ENCODE data around the gene RPTOR.
"Not testable (repeated sequence)": the region's sequence is repeated elsewhere in the genome, so short reads cannot be mapped to it uniquely, and the experiment has no call there.

The RPTOR gene

GRCh38 chr17:80799538-80800480 is 255.2 kb downstream of the RPTOR start:
- no peak for DNase-seq (ENCODE audit: low spot score)

DNA sequence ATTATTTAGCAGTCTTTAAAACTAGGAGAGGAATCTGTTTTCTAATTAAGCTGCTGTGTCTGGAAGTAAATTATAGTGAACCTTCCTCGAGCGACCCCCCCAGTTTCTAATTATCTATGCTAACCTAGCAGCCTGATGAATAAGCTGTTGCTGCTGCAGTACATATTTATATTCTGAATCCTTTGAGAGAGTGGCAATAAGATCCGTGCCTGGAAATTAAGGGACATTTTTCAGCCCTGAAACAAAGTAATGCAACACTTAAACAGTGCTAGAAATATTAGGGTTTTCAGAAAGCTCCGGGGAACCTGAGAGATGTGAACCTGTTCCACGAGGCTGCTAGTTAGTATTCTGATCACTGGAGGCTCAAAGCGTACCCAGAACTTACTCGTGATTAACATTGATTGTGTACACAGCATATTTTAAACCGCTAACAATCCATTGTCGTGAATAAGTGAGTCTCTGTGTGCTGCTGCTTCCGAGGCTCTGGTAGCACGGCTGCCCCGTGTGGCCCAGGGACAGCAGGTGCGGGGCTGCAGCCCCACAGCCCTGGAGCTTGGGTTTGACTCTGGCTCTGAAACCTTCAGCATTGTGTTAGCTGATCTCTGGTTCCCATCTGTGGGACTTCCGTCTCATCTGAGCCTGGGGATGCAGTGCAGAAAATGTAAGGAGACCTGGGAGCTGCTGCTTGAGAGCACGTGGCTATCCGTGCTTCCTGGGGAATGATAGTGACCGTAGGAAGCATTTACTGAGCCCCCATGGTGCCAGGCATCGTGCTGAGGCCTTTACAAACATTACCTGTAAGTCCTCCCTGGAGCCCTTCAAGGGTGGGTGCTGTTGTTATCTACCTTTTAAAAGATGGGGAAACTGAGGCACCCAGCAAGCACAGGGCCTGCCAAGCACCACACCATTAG is 256.1 kb downstream of the RPTOR start:
- peak; percentile 42 for DNase-seq (ENCODE audit: low spot score)

DNA sequence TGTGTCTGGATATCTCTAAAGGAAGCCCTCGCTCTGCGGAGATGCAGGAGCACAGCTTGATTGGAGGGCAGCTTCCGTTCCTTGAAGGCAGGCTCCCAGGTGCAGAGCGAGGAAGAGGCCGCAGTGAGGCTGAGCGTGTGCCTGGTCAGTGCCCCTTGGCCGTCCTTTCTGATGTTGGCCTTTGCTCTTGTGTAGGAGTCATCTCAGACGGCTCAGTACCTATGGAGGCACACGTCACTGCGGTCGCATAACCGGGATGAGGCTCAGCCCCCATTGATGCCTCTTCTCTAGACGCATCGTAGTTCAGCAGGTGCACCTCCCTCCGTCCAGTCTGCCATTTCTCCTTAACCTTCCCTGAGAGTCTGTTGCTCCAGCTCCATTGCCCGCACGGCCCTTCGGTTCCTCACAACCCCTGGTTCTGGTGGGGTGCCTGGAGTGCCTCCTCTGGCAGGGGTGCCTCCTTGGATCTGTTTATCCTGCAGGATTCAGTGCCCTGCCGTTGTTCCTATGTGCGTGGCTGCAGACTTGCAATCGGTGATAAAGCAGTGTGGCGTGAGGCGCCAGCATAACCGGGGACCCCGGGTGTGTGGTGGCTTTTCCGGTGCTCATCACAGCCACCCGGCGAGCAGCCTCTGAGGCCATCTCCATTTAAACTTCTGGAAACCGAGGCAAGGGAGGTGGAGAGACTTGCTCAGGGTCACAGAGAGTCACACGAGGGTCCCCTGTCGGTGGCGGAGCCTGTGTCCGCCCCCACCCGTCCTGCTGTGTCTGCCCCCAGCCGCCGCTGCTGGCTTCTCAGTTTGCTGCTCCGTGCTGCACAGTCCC is 258.2 kb downstream of the RPTOR start:
- no peak for DNase-seq (ENCODE audit: low spot score)

DNA sequence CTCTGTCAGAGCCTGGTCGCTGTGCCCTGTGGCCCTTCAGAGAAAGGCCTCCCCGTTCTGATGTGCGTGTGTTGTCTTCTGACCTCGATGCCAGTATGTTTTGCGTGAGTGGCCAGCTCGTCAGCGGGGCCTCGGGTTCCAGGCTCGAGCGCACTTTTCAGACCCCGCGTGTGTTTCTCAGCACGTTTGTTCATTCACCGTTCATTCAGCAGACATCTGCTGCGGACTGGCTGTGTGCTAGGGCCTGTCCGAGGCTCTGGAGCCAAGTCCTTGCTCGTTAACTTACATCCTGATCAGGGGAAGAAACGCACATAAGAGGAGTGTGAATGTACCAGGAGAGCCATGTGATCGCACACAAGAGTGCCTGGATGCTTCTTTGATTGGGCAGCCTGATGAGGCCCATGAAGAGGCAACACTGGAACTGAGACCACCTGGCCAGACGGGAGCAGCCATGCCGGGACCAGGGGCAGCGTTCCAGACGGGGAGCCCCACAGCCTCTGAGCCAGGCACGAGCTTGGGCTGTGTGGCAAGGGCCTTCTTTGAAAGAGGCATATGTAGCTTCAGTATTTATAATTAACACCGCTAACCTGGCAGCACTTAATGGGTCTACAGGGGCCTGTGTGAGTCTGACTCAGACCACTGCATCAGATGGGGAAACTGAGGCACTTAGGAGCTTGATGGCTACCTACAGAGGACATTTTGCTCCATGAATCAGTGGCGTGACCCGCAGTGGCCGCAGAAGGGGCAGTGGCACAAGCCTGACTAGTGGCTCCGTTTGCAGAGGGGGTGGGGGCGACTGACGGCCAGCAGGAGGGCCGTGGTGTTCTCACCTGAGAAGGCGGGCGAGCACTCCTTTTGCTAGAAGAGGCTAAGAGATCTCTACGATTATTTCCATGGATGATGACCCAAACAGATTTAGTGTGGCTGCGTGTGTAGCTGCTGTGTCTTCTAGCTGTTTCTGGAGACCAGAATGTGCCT is 259.1 kb downstream of the RPTOR start:
- DNase-seq (ENCODE audit: low spot score) = no peak

- DNase-seq (ENCODE audit: low spot score) = no peak
Observed at GRCh38 chr17:80804466-80804865, 259.8 kb downstream of the RPTOR start.

- DNase-seq (ENCODE audit: low spot score) = no peak
Observed at GRCh38 chr17:80805032-80805751, 260.6 kb downstream of the RPTOR start.

DNA sequence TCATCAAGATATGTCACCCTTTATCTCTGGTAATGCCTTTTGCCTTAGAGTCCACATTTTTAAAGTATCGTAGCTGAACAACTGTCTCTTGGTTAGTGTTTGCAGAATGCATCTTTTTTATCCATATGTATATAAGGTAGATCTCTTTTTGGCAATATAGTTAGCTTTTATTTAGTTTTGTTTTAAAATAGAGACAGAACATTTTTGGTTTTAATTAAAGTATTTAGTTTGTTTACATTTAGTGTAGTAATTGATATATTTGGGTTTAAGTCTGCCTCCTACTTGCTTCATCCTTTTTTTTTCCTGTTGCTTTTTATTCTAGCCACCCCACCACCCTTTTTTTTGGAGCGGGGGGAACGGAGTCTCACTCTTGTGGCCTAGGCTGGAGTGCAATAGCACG is 262.4 kb downstream of the RPTOR start:
- no peak for DNase-seq (ENCODE audit: low spot score)

GRCh38 chr17:80807882-80808281 is 263.2 kb downstream of the RPTOR start:
- DNase-seq (ENCODE audit: low spot score) = no peak

- no peak for DNase-seq (ENCODE audit: low spot score)
Observed at GRCh38 chr17:80811181-80812105, 266.8 kb downstream of the RPTOR start.

DNA sequence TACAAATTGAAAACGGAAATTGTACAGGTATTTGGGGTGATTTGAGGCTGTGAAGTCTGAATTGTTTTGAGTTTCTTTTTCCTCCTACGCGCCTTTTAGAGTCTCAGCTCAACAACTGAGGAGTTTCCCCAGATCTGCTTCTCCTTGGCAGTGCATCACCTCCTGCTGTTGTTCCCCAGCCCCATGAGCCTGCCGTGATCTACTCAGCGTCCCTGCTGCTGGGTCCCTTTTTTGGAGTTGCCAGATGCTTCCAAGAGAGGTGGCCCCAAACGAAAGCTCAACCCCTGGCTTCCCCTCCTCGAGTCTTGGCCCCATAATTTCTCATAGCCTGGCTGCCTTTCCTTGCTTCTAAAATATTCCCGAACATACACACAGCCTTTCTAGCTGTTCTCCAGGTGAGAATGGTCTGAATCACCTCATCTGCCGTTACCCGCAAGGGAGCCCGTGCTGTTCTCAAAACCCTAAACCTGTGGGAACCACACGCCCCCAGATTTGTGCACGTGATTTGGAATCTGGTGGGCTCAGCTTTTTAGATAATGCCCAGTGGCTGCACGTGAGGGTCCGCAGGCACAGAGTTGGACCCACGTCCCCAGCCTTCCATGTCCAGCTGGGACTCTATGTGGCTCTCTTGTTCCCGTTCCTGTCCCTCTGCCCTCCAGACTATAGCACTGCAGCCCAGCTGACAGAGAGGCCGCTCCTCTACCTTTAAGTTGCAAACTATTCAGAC is 267.9 kb downstream of the RPTOR start:
- no peak for DNase-seq (ENCODE audit: low spot score)

DNA sequence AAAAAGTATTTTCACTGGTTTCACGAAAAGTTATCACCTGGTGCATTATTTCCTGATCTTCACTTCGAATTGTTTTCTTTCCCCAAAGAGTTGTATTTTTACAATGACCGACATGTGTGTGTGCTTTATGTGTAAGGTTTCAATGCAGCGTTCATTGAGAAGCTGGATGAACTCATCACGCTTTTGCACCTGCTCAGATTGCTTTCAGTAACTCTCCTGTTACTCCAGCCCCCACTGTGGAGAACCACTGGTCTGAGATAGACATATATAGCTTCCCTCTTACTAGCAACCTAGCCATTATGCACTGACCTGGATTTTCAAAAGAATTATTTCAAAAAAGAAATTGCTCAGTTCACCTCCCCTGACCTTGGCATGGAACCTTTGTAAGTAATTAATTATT is 268.7 kb downstream of the RPTOR start:
- no peak for DNase-seq (ENCODE audit: low spot score)

- DNase-seq (ENCODE audit: low spot score) = no peak
Observed at GRCh38 chr17:80814491-80814890, 269.9 kb downstream of the RPTOR start.

DNA sequence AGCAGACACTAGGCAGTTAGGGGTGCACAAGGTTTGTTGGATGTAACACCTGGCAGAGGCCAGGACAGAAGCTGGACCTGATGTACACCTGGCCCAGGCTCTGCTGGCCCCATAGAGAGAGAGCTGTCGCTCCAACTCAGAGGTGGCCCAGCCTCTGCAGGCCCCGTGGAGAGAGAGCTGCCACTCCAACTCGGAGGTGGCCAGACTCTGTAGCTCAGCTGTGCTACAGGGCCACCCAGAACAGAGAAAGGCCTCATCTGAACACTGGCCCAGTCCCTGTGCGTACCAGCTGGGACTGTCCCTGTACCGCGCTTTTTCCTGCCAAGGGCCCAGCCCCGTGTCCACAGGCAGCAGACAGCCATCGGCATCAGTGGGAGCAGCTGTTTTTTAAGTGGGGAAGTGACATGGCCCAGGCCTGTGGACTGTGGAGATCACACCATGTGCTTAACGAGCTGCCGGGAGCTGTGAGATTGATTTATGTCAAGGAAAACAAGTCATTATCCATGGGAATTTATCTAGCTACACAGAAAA is 270.6 kb downstream of the RPTOR start:
- DNase-seq (ENCODE audit: low spot score) = no peak

DNA sequence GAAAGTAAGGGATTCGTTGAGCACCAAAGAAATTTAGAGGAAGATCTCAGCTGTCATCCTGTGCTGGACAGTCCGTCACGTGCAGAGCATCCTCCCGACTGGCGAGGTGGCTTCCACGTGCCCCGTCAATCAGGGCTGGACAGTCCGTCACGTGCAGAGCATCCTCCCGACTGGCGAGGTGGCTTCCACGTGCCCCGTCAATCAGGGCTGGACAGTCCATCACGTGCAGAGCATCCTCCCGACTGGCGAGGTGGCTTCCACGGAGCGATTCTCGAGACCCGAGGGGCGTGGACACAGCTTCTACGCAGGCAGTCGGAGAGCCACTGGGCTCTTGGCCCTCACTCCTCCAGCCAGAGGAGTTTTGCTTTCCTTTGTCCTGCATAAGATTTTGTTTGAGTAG is 271.1 kb downstream of the RPTOR start:
- DNase-seq (ENCODE audit: low spot score) = not testable (repeated sequence)

GRCh38 chr17:80816241-80817103 is 271.8 kb downstream of the RPTOR start:
- DNase-seq (ENCODE audit: low spot score) = no peak

DNA sequence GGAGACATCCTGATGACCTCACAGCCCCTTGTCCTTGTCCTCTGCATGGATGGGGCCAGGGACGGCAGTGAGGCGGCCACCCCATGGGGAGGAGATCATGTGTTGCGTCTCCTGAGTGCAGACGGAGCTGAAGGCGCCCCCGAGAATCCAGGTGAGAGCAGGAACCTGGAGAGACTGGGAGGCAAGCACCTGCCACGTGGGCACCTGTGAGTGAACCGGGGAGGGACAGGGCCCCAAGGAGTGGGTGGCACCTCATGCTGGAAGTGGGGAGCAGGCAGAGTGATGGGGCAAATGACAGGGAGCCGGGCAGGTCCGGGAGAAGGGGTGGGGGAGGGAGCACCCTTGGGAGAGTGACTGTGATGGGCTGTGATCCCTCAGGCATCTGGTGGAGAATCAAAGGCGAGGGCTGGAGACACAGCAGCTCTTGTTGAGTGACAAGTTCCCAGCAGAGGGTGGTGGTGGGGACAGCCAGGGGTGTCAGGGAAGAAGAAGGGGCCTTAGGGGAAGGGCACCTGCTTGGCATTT is 272.7 kb downstream of the RPTOR start:
- no peak for DNase-seq (ENCODE audit: low spot score)

GRCh38 chr17:80817861-80818260 is 273.2 kb downstream of the RPTOR start:
- no peak for DNase-seq (ENCODE audit: low spot score)
